OCI-LY1 (cell line): Measurements from ENCODE around the gene VWA8.

Source experiments
- H2AFZ ChIP-seq: fragments of 200-600 bp; sonication (generic), shearing (Covaris generic); 2 replicates; pipeline ENCODE4 v1.6.0; 2014; ENCODE audit warnings: antibody characterized with exemption, mild to moderate bottlenecking, low read length
- H3F3A ChIP-seq: fragments of 200-600 bp; sonication (generic), shearing (Covaris generic); 2 replicates; pipeline ENCODE4 v1.6.0; 2014; ENCODE audit warnings: mild to moderate bottlenecking, antibody characterized with exemption, low read length, moderate library complexity; ENCODE audit not compliant: insufficient read depth
- H3K27ac ChIP-seq: fragments of 200-600 bp; sonication (generic); 2 replicates; pipeline ENCODE4 v1.5.1; 2014; ENCODE audit warnings: low read length, mixed run types, mild to moderate bottlenecking, low read depth; ENCODE audit not compliant: poor library complexity, severe bottlenecking
- H3K27me3 ChIP-seq: fragments of 200-600 bp; sonication (generic); 2 replicates; pipeline ENCODE4 v1.6.0; 2014; ENCODE audit warnings: antibody characterized with exemption, mild to moderate bottlenecking, low read length, moderate library complexity; ENCODE audit not compliant: insufficient read depth
- H3K36me3 ChIP-seq: fragments of 200-600 bp; sonication (generic); 2 replicates; pipeline ENCODE4 v1.6.1; 2014; ENCODE audit warnings: mild to moderate bottlenecking, antibody characterized with exemption, low read length, moderate library complexity, mixed read lengths; ENCODE audit not compliant: insufficient read depth
- H3K4me1 ChIP-seq: fragments of 200-600 bp; sonication (generic); 2 replicates; pipeline ENCODE4 v1.5.1; 2014; ENCODE audit warnings: mild to moderate bottlenecking, low read length, moderate library complexity; ENCODE audit not compliant: insufficient read depth, severe bottlenecking
- H3K4me2 ChIP-seq: fragments of 200-600 bp; sonication (generic), shearing (Covaris generic); 2 replicates; pipeline ENCODE4 v1.6.1; 2014; ENCODE audit warnings: low read length
- H3K4me3 ChIP-seq: fragments of 200-600 bp; sonication (generic); 2 replicates; pipeline ENCODE4 v1.5.1; 2014; ENCODE audit warnings: low read length, low read depth, mild to moderate bottlenecking, mixed read lengths; ENCODE audit not compliant: poor library complexity, severe bottlenecking
- H3K79me2 ChIP-seq: fragments of 200-600 bp; shearing (Covaris generic); 2 replicates; pipeline ENCODE4 v1.6.1; 2016; ENCODE audit warnings: mixed run types, low read length, mixed read lengths; ENCODE audit not compliant: insufficient read depth
- H3K9ac ChIP-seq: fragments of 200-600 bp; sonication (generic), shearing (Covaris generic); 2 replicates; pipeline ENCODE4 v1.6.1; 2014; ENCODE audit warnings: mild to moderate bottlenecking, low read length, mixed read lengths
- H3K9me2 ChIP-seq: fragments of 200-600 bp; sonication (generic), shearing (Covaris generic); 2 replicates; pipeline ENCODE4 v1.6.1; 2014; ENCODE audit warnings: low read depth, mild to moderate bottlenecking, low read length, mixed read lengths
- H3K9me3 ChIP-seq: fragments of 200-600 bp; shearing (Covaris generic); 2 replicates; pipeline ENCODE4 v1.6.1; 2014; ENCODE audit warnings: low read length, mixed read lengths
- H4K20me1 ChIP-seq: fragments of 200-600 bp; sonication (generic), shearing (Covaris generic); 2 replicates; pipeline ENCODE4 v1.6.0; 2016; ENCODE audit warnings: mild to moderate bottlenecking, low read length; ENCODE audit not compliant: insufficient read depth
- CTCF ChIP-seq: fragments of 200-600 bp; sonication (generic), shearing (Covaris generic); IDR thresholded peaks from 2 replicates; pipeline ENCODE4 v1.5.1; 2017; ENCODE audit warnings: mild to moderate bottlenecking, antibody characterized with exemption, low read length, moderate library complexity, mixed read lengths
- EZH2 ChIP-seq: fragments of 200-600 bp; sonication (generic), shearing (Covaris generic); IDR thresholded peaks from 2 replicates; pipeline ENCODE4 v1.8.0; 2017; ENCODE audit warnings: borderline replicate concordance, mixed run types, mild to moderate bottlenecking, antibody characterized with exemption, low read length, moderate library complexity, mixed read lengths

The VWA8 gene

DNA sequence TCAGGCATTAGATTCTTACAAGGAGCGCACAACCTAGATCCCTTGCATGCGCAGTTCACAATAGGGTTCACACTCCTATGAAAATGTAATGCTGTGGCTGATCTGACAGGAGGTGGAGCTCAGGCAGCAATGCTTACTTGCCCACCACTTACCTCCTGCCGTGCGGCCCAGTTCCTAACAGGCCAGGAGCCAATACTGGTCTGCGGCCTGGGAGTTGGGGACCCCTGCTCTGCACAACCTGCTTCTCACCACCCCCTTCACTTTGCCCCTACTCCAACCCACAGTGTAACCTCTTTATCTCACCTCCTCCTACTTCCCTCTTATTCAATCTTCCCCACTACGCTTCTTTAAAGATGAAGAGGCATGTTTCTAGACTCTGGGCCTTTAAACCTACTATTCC lies 263.3 kb downstream of the VWA8 start:
- no peaks in the 10 kb centered on the region for H3F3A ChIP-seq
- no peaks in the 10 kb centered on the region for H3K27me3 ChIP-seq
- H4K20me1 ChIP-seq, result no peaks in the 10 kb centered on the region
- no peaks in the 10 kb centered on the region for H3K9me2 ChIP-seq
- peaks cover 24% of the 10 kb centered on the region for H3K4me1 ChIP-seq
- no peak overlapping the region for H2AFZ ChIP-seq
- no peaks in the 10 kb centered on the region for H3K9me3 ChIP-seq
- no peak overlapping the region for H3K4me3 ChIP-seq
- H3K4me2 ChIP-seq, result no peak overlapping the region
- TF ChIP-seq CTCF (no peak), EZH2 (no peak)
- H3K79me2 ChIP-seq, result no peaks in the 10 kb centered on the region
- 0 out of 2 replicates have a peak, but pooled peaks cover 4% of the 10 kb centered on the region for H3K36me3 ChIP-seq
- no peak overlapping the region for H3K9ac ChIP-seq
- H3K27ac ChIP-seq, result no peak overlapping the region

DNA sequence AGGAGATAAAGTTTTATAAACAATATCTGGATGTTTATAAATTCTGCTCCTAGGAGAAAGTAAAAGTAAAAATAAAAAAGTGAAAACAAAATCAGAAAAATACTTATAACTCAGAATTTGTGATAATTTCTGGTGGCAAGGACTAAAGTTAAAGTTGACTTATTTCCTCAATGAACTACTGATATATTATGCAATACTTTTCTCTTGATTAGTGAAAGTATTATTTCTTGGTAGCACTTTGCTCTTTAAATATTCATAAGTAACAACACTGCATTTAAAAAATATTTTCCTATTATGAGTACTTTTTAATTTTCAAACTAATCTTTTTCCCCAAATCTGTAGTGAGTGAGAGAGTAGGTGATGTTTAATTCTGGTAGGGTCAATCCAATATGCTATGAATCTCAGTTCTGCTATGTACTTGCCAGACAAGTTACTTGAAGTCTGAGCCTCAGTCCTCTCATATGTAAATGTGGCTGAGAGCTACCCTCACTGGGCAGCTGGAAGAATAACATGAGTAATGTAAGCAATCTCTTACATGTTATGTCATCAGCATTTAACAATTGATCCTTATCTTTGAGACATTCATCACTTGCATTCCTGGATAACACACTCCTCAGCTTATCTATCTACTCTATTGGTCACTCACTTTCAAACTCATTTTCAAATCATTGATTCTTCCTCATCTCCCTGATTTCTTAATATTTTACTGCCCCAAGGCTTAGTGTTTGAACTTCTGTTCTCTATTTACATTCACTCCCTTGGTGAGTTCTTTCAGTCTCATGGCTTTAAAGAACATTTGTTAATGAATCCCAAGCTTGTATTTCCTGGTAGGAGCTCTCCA lies 264.5 kb downstream of the VWA8 start:
- Histone ChIP-seq H3K9me3 (no peaks in the 10 kb centered on the region), H3K9me2 (no peaks in the 10 kb centered on the region), H3K4me1 (peaks cover 24% of the 10 kb centered on the region)

DNA sequence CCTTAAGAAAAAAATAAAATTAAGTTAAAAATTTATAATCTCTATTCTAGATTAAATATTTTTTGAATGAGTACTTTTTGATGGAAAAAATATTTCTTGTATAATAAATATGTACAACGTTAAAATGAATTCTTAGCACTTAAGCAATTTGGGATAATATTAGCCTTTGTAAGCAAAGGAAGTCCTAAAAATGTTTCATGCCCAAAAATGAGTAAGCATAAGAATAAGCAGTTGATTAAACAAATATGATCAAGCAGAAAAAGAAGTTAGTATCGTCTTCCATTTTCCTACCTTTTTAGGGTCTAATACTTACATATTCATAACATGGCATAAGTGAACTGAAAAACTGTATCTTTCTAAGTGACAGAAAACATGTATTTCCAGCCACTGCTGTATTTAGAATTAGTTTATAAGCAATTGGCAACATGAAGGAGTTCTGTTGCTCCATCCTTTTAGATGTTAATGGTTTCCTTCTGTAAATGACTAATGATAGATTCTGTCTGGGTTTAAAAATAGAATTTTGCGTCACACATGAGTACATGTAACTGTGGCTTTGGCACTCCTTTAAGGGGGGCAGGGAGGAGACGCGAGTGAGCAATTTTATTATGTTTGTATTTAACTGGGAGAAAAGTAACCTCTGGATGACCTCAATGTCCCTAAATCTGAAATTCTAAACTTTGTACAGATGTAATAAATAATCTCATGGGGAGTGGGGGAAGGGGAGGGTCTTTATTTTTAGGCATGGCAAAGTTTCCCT lies 266.2 kb downstream of the VWA8 start:
- TF ChIP-seq CTCF (no peak), EZH2 (no peak)
- Histone ChIP-seq H4K20me1 (no peaks in the 10 kb centered on the region), H3F3A (no peaks in the 10 kb centered on the region), H3K27ac (no peak overlapping the region), H3K27me3 (no peaks in the 10 kb centered on the region), H3K9me3 (no peaks in the 10 kb centered on the region), H3K36me3 (peaks cover 17% of the 10 kb centered on the region; the same call in 1 of the 2 replicates), H3K4me2 (0 out of 2 replicates have a peak overlapping the region, but pooled peaks have one; percentile 1), H3K9me2 (no peaks in the 10 kb centered on the region), H3K4me3 (no peak overlapping the region), H3K4me1 (peaks cover 13% of the 10 kb centered on the region), H2AFZ (no peak overlapping the region), H3K79me2 (no peaks in the 10 kb centered on the region), H3K9ac (no peak overlapping the region)

More for the DNA sequence above, 264.5 kb downstream of the VWA8 start:
- no peak overlapping the region for H3K27ac ChIP-seq
- H3F3A ChIP-seq, result no peaks in the 10 kb centered on the region
- no peak overlapping the region for H3K4me3 ChIP-seq
- no peak overlapping the region for H2AFZ ChIP-seq
- H3K36me3 ChIP-seq, result 0 out of 2 replicates have a peak, but pooled peaks cover 4% of the 10 kb centered on the region
- TF ChIP-seq EZH2, result no peak
- TF ChIP-seq CTCF, result no peak
- H3K27me3 ChIP-seq, result no peaks in the 10 kb centered on the region
- no peak overlapping the region for H3K9ac ChIP-seq
- H3K4me2 ChIP-seq, result no peak overlapping the region
- H3K79me2 ChIP-seq, result no peaks in the 10 kb centered on the region
- H4K20me1 ChIP-seq, result no peaks in the 10 kb centered on the region
